H1 (cell line): ENCODE measurements around the gene USP30. TPM values are rescaled to one million over a fixed set of nuclear protein-coding genes. Genes with fewer than 3 reads are reported as not detected.
"Not testable (repeated sequence)": the region's sequence is repeated elsewhere in the genome, so short reads cannot be mapped to it uniquely, and the experiment has no call there.

Experiments
- CTCF ChIA-PET: fragments of 300-600 bp; sonication (Branson Sonifier 250); formaldehyde crosslinking; loops from one replicate; lab custom pipeline; 2021; ENCODE audit not compliant: partially characterized antibody; lab: Charles Lee
- POLR2A ChIA-PET: fragments of 300-600 bp; sonication (Branson Sonifier 250); formaldehyde crosslinking; loops from one replicate; lab custom pipeline; 2021; ENCODE audit warnings: inconsistent platforms; ENCODE audit not compliant: partially characterized antibody; lab: Charles Lee
- DNase-seq, 2 experiments: peaks; one replicate each; pipeline versions ENCODE4 v3.0.0 to v3.0.0-alpha.2; 2010 to 2022; ENCODE audit warnings: low spot score in 2 of 2, low read depth in 1 of 2, mixed read lengths in 1 of 2
- FAIRE-seq: peaks from 2 replicates; lab custom pipeline; 2011; peaks lifted over from hg19 to GRCh38; lab: Jason Lieb, UNC
- H2AFZ ChIP-seq: 2 replicates; pipeline ENCODE4 v1.8.1; 2012; ENCODE audit warnings: low read length, inconsistent platforms
- H2AK5ac ChIP-seq: 2 replicates; pipeline ENCODE4 v1.6.1; 2013; ENCODE audit warnings: low read depth, low read length
- H2BK120ac ChIP-seq: replicated peaks from 2 replicates; pipeline ENCODE3; 2013; ENCODE audit warnings: low read depth, low read length, inconsistent platforms
- H2BK12ac ChIP-seq: 2 replicates; pipeline ENCODE4 v1.6.1; 2013; ENCODE audit warnings: low read depth, low read length
- H2BK15ac ChIP-seq: 2 replicates; pipeline ENCODE4 v1.6.1; 2013; ENCODE audit warnings: low read length
- H2BK20ac ChIP-seq: 2 replicates; pipeline ENCODE4 v1.6.1; 2013; ENCODE audit warnings: low read length
- H2BK5ac ChIP-seq: 2 replicates; pipeline ENCODE4 v1.6.1; 2013; ENCODE audit warnings: low read depth, low read length
- H3K14ac ChIP-seq: 2 replicates; pipeline ENCODE4 v1.6.1; 2013; ENCODE audit warnings: inconsistent platforms; ENCODE audit not compliant: insufficient read length
- H3K18ac ChIP-seq: 2 replicates; pipeline ENCODE4 v1.6.1; 2013; ENCODE audit warnings: low read length; ENCODE audit errors: extremely low read depth
- H3K23ac ChIP-seq: 2 replicates; pipeline ENCODE4 v1.6.1; 2013; ENCODE audit warnings: inconsistent platforms; ENCODE audit not compliant: insufficient read length
- H3K23me2 ChIP-seq: 2 replicates; pipeline ENCODE4 v1.6.1; 2013; ENCODE audit warnings: low read depth, low read length
- H3K27ac ChIP-seq: 2 replicates; pipeline ENCODE4 v1.6.1; 2011; ENCODE audit warnings: low read depth, low read length, inconsistent platforms
- H3K27me3 ChIP-seq, 4 experiments: replicated peaks in 1 of 4; 1 replicate in 1 of 4; 2 replicates in 3 of 4; pipeline versions ENCODE4 v1.6.1 to v1.8.1; 2011 to 2013; ENCODE audit warnings: low read length in 3 of 4, mild to moderate bottlenecking in 3 of 4, inconsistent platforms in 2 of 4, mixed read lengths in 2 of 4, moderate library complexity in 1 of 4; ENCODE audit not compliant: control insufficient read depth in 3 of 4, insufficient read depth in 3 of 4; ENCODE audit errors: extremely low read depth in 1 of 4
- H3K36me3 ChIP-seq, 4 experiments: 2 replicates each; pipeline versions ENCODE4 v1.6.1 to v1.8.1; 2011 to 2013; ENCODE audit warnings: mild to moderate bottlenecking in 4 of 4, low read length in 3 of 4, moderate library complexity in 2 of 4, control low read depth in 1 of 4, inconsistent platforms in 1 of 4; ENCODE audit not compliant: insufficient read depth in 4 of 4, control insufficient read depth in 2 of 4
- H3K4ac ChIP-seq: replicated peaks from 2 replicates; pipeline ENCODE3; 2013; ENCODE audit warnings: low read length, low read depth, mixed read lengths, inconsistent platforms; ENCODE audit not compliant: insufficient read length
- H3K4me1 ChIP-seq, 4 experiments: replicated peaks in 1 of 4; 1 replicate in 1 of 4; 2 replicates in 3 of 4; pipeline versions ENCODE4 v1.6.1 to v1.8.1; 2011 to 2013; ENCODE audit warnings: low read length in 3 of 4, inconsistent platforms in 2 of 4, mixed read lengths in 1 of 4; ENCODE audit not compliant: insufficient read depth in 4 of 4, control insufficient read depth in 3 of 4
- H3K4me2 ChIP-seq, 2 experiments: 2 replicates each; pipeline versions ENCODE4 v1.6.1 to v1.8.1; 2011 to 2013; ENCODE audit warnings: low read depth in 2 of 2, low read length in 2 of 2, control low read depth in 1 of 2, inconsistent platforms in 1 of 2, mild to moderate bottlenecking in 1 of 2; ENCODE audit not compliant: insufficient read depth in 1 of 2
- H3K4me3 ChIP-seq, 4 experiments: fragments of 200-600, 300-600 bp in 1 of 4; sonication (generic), shearing (Covaris generic), sonication (Bioruptor Twin) in 1 of 4; 2 replicates each; pipeline versions ENCODE4 v1.5.1 to v1.8.1; 2011 to 2016; ENCODE audit warnings: low read length in 4 of 4, low read depth in 3 of 4, control low read depth in 2 of 4, inconsistent platforms in 2 of 4, mild to moderate bottlenecking in 2 of 4, mixed read lengths in 1 of 4, moderate library complexity in 1 of 4; ENCODE audit not compliant: insufficient read depth in 2 of 4; ENCODE audit errors: extremely low read depth in 1 of 4
- H3K56ac ChIP-seq: replicated peaks from 2 replicates; pipeline ENCODE3; 2013; ENCODE audit warnings: low read depth, mild to moderate bottlenecking, mixed read lengths, low read length, inconsistent platforms; ENCODE audit not compliant: insufficient read length
- H3K79me1 ChIP-seq: 2 replicates; pipeline ENCODE4 v1.6.1; 2013; ENCODE audit warnings: low read depth, low read length, control low read depth
- H3K79me2 ChIP-seq, 2 experiments: 2 replicates each; pipeline versions ENCODE4 v1.6.1 to v1.8.1; 2012 to 2013; ENCODE audit warnings: low read length in 2 of 2, mild to moderate bottlenecking in 2 of 2, inconsistent platforms in 1 of 2; ENCODE audit not compliant: insufficient read depth in 2 of 2, control insufficient read depth in 1 of 2
- H3K9ac ChIP-seq, 4 experiments: replicated peaks in 1 of 4; 1 replicate in 1 of 4; 2 replicates in 3 of 4; pipeline versions ENCODE4 v1.6.1 to v1.8.1; 2011 to 2013; ENCODE audit warnings: low read depth in 3 of 4, low read length in 3 of 4, control low read depth in 2 of 4, mild to moderate bottlenecking in 2 of 4, moderate library complexity in 2 of 4, inconsistent platforms in 1 of 4; ENCODE audit errors: extremely low read depth in 1 of 4
- H3K9me3 ChIP-seq, 2 experiments: 2 replicates each; pipeline versions ENCODE4 v1.6.1 to v1.8.1; 2012 to 2013; ENCODE audit warnings: mild to moderate bottlenecking in 2 of 2, moderate library complexity in 2 of 2, control low read depth in 1 of 2, inconsistent platforms in 1 of 2, low read depth in 1 of 2, low read length in 1 of 2, mixed read lengths in 1 of 2; ENCODE audit not compliant: insufficient read depth in 2 of 2
- H4K20me1 ChIP-seq, 2 experiments: replicated peaks in 1 of 2; 2 replicates each; pipeline versions ENCODE3 to v1.8.1; 2011 to 2013; ENCODE audit warnings: inconsistent platforms in 2 of 2, low read length in 2 of 2, mild to moderate bottlenecking in 1 of 2; ENCODE audit not compliant: insufficient read depth in 2 of 2, control insufficient read depth in 1 of 2
- H4K5ac ChIP-seq: 2 replicates; pipeline ENCODE4 v1.6.1; 2013; ENCODE audit warnings: low read length, low read depth, mixed read lengths, inconsistent platforms; ENCODE audit not compliant: insufficient read length
- H4K8ac ChIP-seq: 2 replicates; pipeline ENCODE4 v1.8.0; 2013; ENCODE audit warnings: mild to moderate bottlenecking, moderate library complexity, low read length, inconsistent platforms; ENCODE audit not compliant: insufficient read depth; ENCODE audit errors: extremely low read depth
- H4K91ac ChIP-seq: replicated peaks from 2 replicates; pipeline ENCODE3; 2013; ENCODE audit warnings: low read length, mixed read lengths, inconsistent platforms; ENCODE audit not compliant: insufficient read length
- WGBS, 2 experiments: shearing (Covaris generic) in 1 of 2; methylation state at CpG; one replicate each; pipeline versions ENCODE4 v1.1.6 to v1.1.7; 2013 to 2015; ENCODE audit warnings: low lambda C conversion rate in 2 of 2, mixed read lengths in 2 of 2, inconsistent platforms in 1 of 2, low coverage in 1 of 2, missing lambda C conversion rate in 1 of 2; ENCODE audit not compliant: insufficient replicate concordance in 2 of 2, insufficient coverage in 1 of 2, insufficient read length in 1 of 2; ENCODE audit errors: extremely low coverage in 1 of 2, missing lambda C conversion rate in 1 of 2; 5-methylcytosine and 5-hydroxymethylcytosine counted together
- polyA plus RNA-seq, 7 experiments: library from polyadenylated mRNA; depleted of rRNA in 3 of 7; stranded (reverse) in 5 of 7; unstranded in 2 of 7; fragments of >200 nt in 5 of 7; fragments of 200-250 nt in 2 of 7; gene quantifications; 1 replicate in 5 of 7; 2 replicates in 1 of 7; 4 replicates in 1 of 7; pipeline versions ENCODE4 v1.2.1 to v1.2.3, GENCODE V29; 2011 to 2013; ENCODE audit warnings: missing spikeins in 2 of 7, mixed read lengths in 2 of 7
- total RNA-seq: library from RNA; stranded (reverse); fragmentation: NEBNext Ultra II Directional; extraction: Animal tissue kit (Norgen Biotek cat#: 25700); gene quantifications from 2 replicates; pipeline ENCODE4 v1.2.1, GENCODE V29; 2021

USP30 gene
- total and polyA plus RNA-seq, 2 of the 8 experiments (the other 6 are each of a cell fraction or from before 2014, with no cell fraction given) = 7.0 to 12.2 TPM

DNA sequence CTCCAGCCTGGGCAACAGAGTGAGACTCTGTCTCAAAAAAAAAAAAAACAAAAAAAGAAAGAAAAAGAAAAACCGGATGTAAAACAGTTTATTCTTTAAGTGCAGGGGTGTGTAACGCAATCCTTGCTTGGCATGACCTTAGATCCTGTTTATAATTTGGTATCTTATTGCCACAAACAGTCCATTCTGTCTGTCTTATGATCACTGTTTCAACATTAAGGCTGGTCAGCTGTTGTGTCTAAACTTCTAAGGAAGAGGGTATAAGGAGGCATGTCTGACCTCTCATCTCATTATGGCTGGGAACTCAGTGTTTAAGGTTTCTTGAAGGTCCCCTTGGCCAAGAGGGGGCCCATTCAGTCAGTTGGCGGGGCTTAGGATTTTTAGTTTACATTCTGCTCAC is 3.7 kb upstream of the USP30 start:
- FAIRE-seq, H2BK12ac ChIP-seq, H3K4me1 ChIP-seq, H3K14ac ChIP-seq, H3K36me3 ChIP-seq, H3K23ac ChIP-seq, H4K8ac ChIP-seq, POLR2A ChIA-PET, H3K79me1 ChIP-seq, H3K27ac ChIP-seq, H3K79me2 ChIP-seq, H4K20me1 ChIP-seq, H4K5ac ChIP-seq, H2BK15ac ChIP-seq, H3K23me2 ChIP-seq, H3K18ac ChIP-seq, H3K9me3 ChIP-seq, H2AK5ac ChIP-seq, H2BK5ac ChIP-seq, H3K56ac ChIP-seq, H2BK20ac ChIP-seq, H3K4me3 ChIP-seq, H3K4me2 ChIP-seq, H2AFZ ChIP-seq, H3K9ac ChIP-seq, H3K27me3 ChIP-seq, H2BK120ac ChIP-seq, H3K4ac ChIP-seq, CTCF ChIA-PET, H4K91ac ChIP-seq: not testable (repeated sequence)
- DNase-seq = peak in 1 of 2 experiments; percentile 1
- 91% methylated on average over 3 of the region's 3 CpGs; no CpG with 5 or more reads in 1 of the 2 experiments for WGBS, 2 experiments

DNA sequence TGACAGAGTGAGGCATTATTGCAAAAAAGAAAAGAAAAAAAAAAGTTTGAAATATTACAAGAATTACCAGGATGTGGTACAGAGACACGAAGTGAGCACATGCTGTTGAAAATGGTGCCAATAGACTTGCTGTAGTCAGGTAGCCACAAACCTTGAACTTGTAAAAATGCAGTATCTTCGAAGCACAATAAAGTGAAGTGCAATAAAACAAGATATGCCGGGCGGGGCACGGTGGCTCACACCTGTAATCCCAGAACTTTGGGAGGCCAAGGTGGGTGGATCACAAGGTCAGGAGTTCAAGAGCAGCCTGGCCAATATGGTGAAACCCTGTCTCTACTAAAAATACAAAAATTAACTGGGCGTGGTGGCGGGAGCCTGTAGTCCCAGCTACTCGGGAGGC is 2.6 kb upstream of the USP30 start:
- H4K20me1 ChIP-seq, H3K23me2 ChIP-seq, H4K8ac ChIP-seq, H3K9ac ChIP-seq, H2BK15ac ChIP-seq, H3K4me2 ChIP-seq, H3K9me3 ChIP-seq, H3K18ac ChIP-seq, H3K4me1 ChIP-seq, H3K23ac ChIP-seq, H3K4ac ChIP-seq, H3K36me3 ChIP-seq, H3K79me1 ChIP-seq, H3K4me3 ChIP-seq, H2BK12ac ChIP-seq, H2BK5ac ChIP-seq, CTCF ChIA-PET, H2AFZ ChIP-seq, H2BK120ac ChIP-seq, H3K27ac ChIP-seq, H3K14ac ChIP-seq, H4K91ac ChIP-seq, FAIRE-seq, H3K56ac ChIP-seq, H3K27me3 ChIP-seq, H2AK5ac ChIP-seq, POLR2A ChIA-PET, H4K5ac ChIP-seq, H2BK20ac ChIP-seq, H3K79me2 ChIP-seq: not testable (repeated sequence)
- 89% methylated on average over 8 of the region's 8 CpGs; no CpG with 5 or more reads in 1 of the 2 experiments for WGBS, 2 experiments
- DNase-seq = peak in 1 of 2 experiments; percentile 16
